Activated CD8-positive, alpha-beta T cell treated with anti-CD3 and anti-CD28 coated beads, Interleukin-2, amount 10 ng/mL, durations not matched to agents 7 days and 5 days (primary cell): ENCODE data around the gene AFF3. TPM values are rescaled to one million over a fixed set of nuclear protein-coding genes. Genes with fewer than 3 reads are reported as not detected.

Experiments
- ATAC-seq: fragments of 150-1000 bp; cut with Tn5 transposase; one replicate; pipeline ENCODE4 v1.10.0; 2021; ENCODE audit warnings: moderate library complexity
- CTCF ChIA-PET: fragments of 350-600 bp; sonication (Branson Sonifier 250); formaldehyde crosslinking; loops from one replicate; lab custom pipeline; 2021; ENCODE audit warnings: antibody characterized with exemption; lab: Charles Lee
- POLR2A ChIA-PET: fragments of 350-600 bp; sonication (Branson Sonifier 250); formaldehyde crosslinking; loops from one replicate; lab custom pipeline; 2021; ENCODE audit warnings: antibody characterized with exemption; lab: Charles Lee
- DNase-seq: peaks from one replicate; pipeline ENCODE4 v3.0.0-alpha.2; 2020
- H3K27ac Mint-ChIP-seq: one replicate; pipeline ENCODE4 v1.8.0; 2021; ENCODE audit warnings: mild to moderate bottlenecking, mixed read lengths
- H3K27me3 Mint-ChIP-seq: one replicate; pipeline ENCODE4 v1.8.0; 2021; ENCODE audit warnings: low read depth, mixed read lengths
- H3K36me3 Mint-ChIP-seq: one replicate; pipeline ENCODE4 v1.8.0; 2021; ENCODE audit warnings: low read depth, mixed read lengths
- H3K4me1 Mint-ChIP-seq: one replicate; pipeline ENCODE4 v1.8.0; 2021; ENCODE audit warnings: low read depth, mixed read lengths
- H3K4me3 Mint-ChIP-seq: one replicate; pipeline ENCODE4 v1.8.0; 2021; ENCODE audit warnings: mild to moderate bottlenecking, mixed read lengths
- H3K9me3 Mint-ChIP-seq: one replicate; pipeline ENCODE4 v1.8.0; 2022; ENCODE audit warnings: mixed read lengths; ENCODE audit not compliant: insufficient read depth
- total RNA-seq, 2 experiments: library from RNA; stranded (reverse); gene quantifications; one replicate each; pipeline ENCODE4 v1.2.3, GENCODE V29; 2021

Gene AFF3
- total RNA-seq, 2 experiments from 2014 or later = 7.1 to 7.9 TPM

GRCh38 chr2:99698896-99699295, 443.5 kb downstream of the AFF3 start:
- ATAC-seq (no peak), DNase-seq (no peak)
- Mint-ChIP-seq H3K9me3 (no peaks in the 10 kb centered on the region), H3K4me1 (peaks cover 2% of the 10 kb centered on the region), H3K4me3 (no peak overlapping the region), H3K27ac (no peak overlapping the region), H3K36me3 (no peaks in the 10 kb centered on the region), H3K27me3 (peaks cover 18% of the 10 kb centered on the region)
- ChIA-PET CTCF (interaction anchor here (1.0 kb wide), 1 partner anchor 80 kb away, joined by 4 read pairs; no protein-coding TSS in a partner anchor), POLR2A (no interaction called here)

GRCh38 chr2:99697811-99698568, 444.4 kb downstream of the AFF3 start:
- Mint-ChIP-seq H3K4me3 (no peak overlapping the region), H3K27me3 (peaks cover 18% of the 10 kb centered on the region), H3K4me1 (peaks cover 2% of the 10 kb centered on the region), H3K9me3 (no peaks in the 10 kb centered on the region), H3K27ac (no peak overlapping the region), H3K36me3 (no peaks in the 10 kb centered on the region)
- DNase-seq = no peak
- POLR2A ChIA-PET = no interaction called here
- ATAC-seq = no peak
- CTCF ChIA-PET = interaction anchor here (1.0 kb wide), 1 partner anchor 79 kb away, joined by 4 read pairs; no protein-coding TSS in a partner anchor

DNA sequence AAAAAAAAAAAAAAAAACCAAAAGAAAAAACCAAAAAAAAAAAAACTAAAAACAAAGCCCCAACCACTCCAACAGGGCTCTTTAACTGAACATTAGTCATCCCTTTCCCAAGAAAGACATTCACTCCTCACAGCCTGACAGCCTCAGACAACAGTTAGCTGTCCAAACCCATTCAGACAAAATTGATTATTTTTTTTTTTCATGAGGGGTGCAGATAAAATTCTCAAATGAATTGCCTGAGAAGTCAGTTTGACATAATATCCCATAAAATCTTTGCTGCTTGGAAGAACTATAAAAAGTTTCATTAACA, 446.5 kb downstream of the AFF3 start:
- DNase-seq (no peak), ATAC-seq (no peak)
- ChIA-PET CTCF (no interaction called here), POLR2A (interaction anchor here (0.6 kb wide), 1 partner anchor 33 kb away, joined by 3 read pairs; no protein-coding TSS in a partner anchor)
- no peak overlapping the region for H3K4me3 Mint-ChIP-seq
- no peak overlapping the region for H3K27ac Mint-ChIP-seq
- H3K36me3 Mint-ChIP-seq = no peaks in the 10 kb centered on the region
- no peaks in the 10 kb centered on the region for H3K9me3 Mint-ChIP-seq
- peaks cover 12% of the 10 kb centered on the region for H3K27me3 Mint-ChIP-seq
- H3K4me1 Mint-ChIP-seq = no peaks in the 10 kb centered on the region

- no peak for ATAC-seq
- H3K27me3 Mint-ChIP-seq = peaks cover 12% of the 10 kb centered on the region
- no peak overlapping the region for H3K27ac Mint-ChIP-seq
- H3K36me3 Mint-ChIP-seq = no peaks in the 10 kb centered on the region
- no peak for DNase-seq
- ChIA-PET POLR2A (no interaction called here), CTCF (no interaction called here)
- H3K4me1 Mint-ChIP-seq = no peaks in the 10 kb centered on the region
- H3K9me3 Mint-ChIP-seq = no peaks in the 10 kb centered on the region
- H3K4me3 Mint-ChIP-seq = no peak overlapping the region
Measured at GRCh38 chr2:99695130-99695943, 447.1 kb downstream of the AFF3 start.

GRCh38 chr2:99694331-99694730, 448.1 kb downstream of the AFF3 start:
- Mint-ChIP-seq H3K36me3 (no peaks in the 10 kb centered on the region), H3K9me3 (no peaks in the 10 kb centered on the region), H3K27ac (no peak overlapping the region), H3K27me3 (peaks cover 7% of the 10 kb centered on the region), H3K4me3 (no peak overlapping the region), H3K4me1 (no peaks in the 10 kb centered on the region)
- ChIA-PET POLR2A (no interaction called here), CTCF (no interaction called here)
- no peak for DNase-seq
- ATAC-seq = no peak

- no peak overlapping the region for H3K27ac Mint-ChIP-seq
- ChIA-PET CTCF (no interaction called here), POLR2A (no interaction called here)
- ATAC-seq (no peak), DNase-seq (no peak)
- no peak overlapping the region for H3K4me3 Mint-ChIP-seq
- peaks cover 4% of the 10 kb centered on the region for H3K27me3 Mint-ChIP-seq
- no peaks in the 10 kb centered on the region for H3K9me3 Mint-ChIP-seq
- no peaks in the 10 kb centered on the region for H3K4me1 Mint-ChIP-seq
- H3K36me3 Mint-ChIP-seq = no peaks in the 10 kb centered on the region
Measured at GRCh38 chr2:99692785-99693184, 449.6 kb downstream of the AFF3 start.

GRCh38 chr2:99691926-99692325, 450.5 kb downstream of the AFF3 start:
- no peaks in the 10 kb centered on the region for H3K4me1 Mint-ChIP-seq
- CTCF ChIA-PET = no interaction called here
- no peak overlapping the region for H3K27ac Mint-ChIP-seq
- no peak for DNase-seq
- ATAC-seq = no peak
- H3K9me3 Mint-ChIP-seq = no peaks in the 10 kb centered on the region
- no peak overlapping the region for H3K4me3 Mint-ChIP-seq
- POLR2A ChIA-PET = no interaction called here
- H3K36me3 Mint-ChIP-seq = no peaks in the 10 kb centered on the region
- H3K27me3 Mint-ChIP-seq = peaks cover 1% of the 10 kb centered on the region

GRCh38 chr2:99689145-99689742, 453.1 kb downstream of the AFF3 start:
- CTCF ChIA-PET = no interaction called here
- H3K36me3 Mint-ChIP-seq = no peaks in the 10 kb centered on the region
- no peaks in the 10 kb centered on the region for H3K4me1 Mint-ChIP-seq

GRCh38 chr2:99688699-99689098, 453.7 kb downstream of the AFF3 start:
- Mint-ChIP-seq H3K27ac (no peak overlapping the region), H3K9me3 (no peaks in the 10 kb centered on the region), H3K36me3 (no peaks in the 10 kb centered on the region), H3K27me3 (no peaks in the 10 kb centered on the region), H3K4me1 (no peaks in the 10 kb centered on the region), H3K4me3 (no peak overlapping the region)
- ChIA-PET POLR2A (no interaction called here), CTCF (no interaction called here)
- DNase-seq (no peak), ATAC-seq (no peak)

More at GRCh38 chr2:99689145-99689742, 453.1 kb downstream of the AFF3 start:
- POLR2A ChIA-PET = no interaction called here
- DNase-seq (no peak), ATAC-seq (no peak)
- Mint-ChIP-seq H3K4me3 (no peak overlapping the region), H3K9me3 (no peaks in the 10 kb centered on the region), H3K27me3 (no peaks in the 10 kb centered on the region), H3K27ac (no peak overlapping the region)

- H3K36me3 Mint-ChIP-seq = no peaks in the 10 kb centered on the region
- H3K9me3 Mint-ChIP-seq = no peaks in the 10 kb centered on the region
- CTCF ChIA-PET = no interaction called here
- POLR2A ChIA-PET = no interaction called here
- no peak for DNase-seq
- H3K4me1 Mint-ChIP-seq = no peaks in the 10 kb centered on the region
- ATAC-seq = no peak
- H3K4me3 Mint-ChIP-seq = no peak overlapping the region
- H3K27me3 Mint-ChIP-seq = no peaks in the 10 kb centered on the region
- H3K27ac Mint-ChIP-seq = no peak overlapping the region
Measured at GRCh38 chr2:99682275-99683060, 459.9 kb downstream of the AFF3 start.

- Mint-ChIP-seq H3K36me3 (no peaks in the 10 kb centered on the region), H3K27me3 (no peaks in the 10 kb centered on the region), H3K9me3 (no peaks in the 10 kb centered on the region), H3K4me3 (no peak overlapping the region), H3K27ac (no peak overlapping the region), H3K4me1 (no peaks in the 10 kb centered on the region)
- POLR2A ChIA-PET = no interaction called here
- DNase-seq (no peak), ATAC-seq (no peak)
- CTCF ChIA-PET = no interaction called here
Measured at GRCh38 chr2:99680946-99681345, 461.4 kb downstream of the AFF3 start.
